Activated effector memory CD4-positive, alpha-beta T cell treated with anti-CD3 and anti-CD28 coated beads, Interleukin-2, amount 50 U/mL, for 16 hours (primary cell): Measurements from ENCODE around the gene URM1.
A peak's percentile ranks its signal among the peaks of the same experiment; 100 is the strongest.

Source experiments
- DNase-seq: peaks from one replicate; pipeline ENCODE4 v3.0.0-alpha.2; 2020

The URM1 gene

GRCh38 chr9:128349772-128350171, 21.4 kb upstream of the URM1 start:
- no peak for DNase-seq

- DNase-seq: no peak
Observed at GRCh38 chr9:128355451-128355850, 15.7 kb upstream of the URM1 start.

GRCh38 chr9:128358090-128358489, 13.1 kb upstream of the URM1 start:
- no peak for DNase-seq

- DNase-seq: no peak
Observed at GRCh38 chr9:128358861-128359260, 12.3 kb upstream of the URM1 start.

GRCh38 chr9:128360826-128361225, 10.3 kb upstream of the URM1 start:
- no peak for DNase-seq

GRCh38 chr9:128361296-128361985, 9.7 kb upstream of the URM1 start:
- no peak for DNase-seq

GRCh38 chr9:128361986-128362646, 9.1 kb upstream of the URM1 start:
- peak; percentile 85 for DNase-seq

GRCh38 chr9:128362774-128363173, 8.4 kb upstream of the URM1 start:
- no peak for DNase-seq

- DNase-seq: no peak
Observed at GRCh38 chr9:128365525-128365924, 5.6 kb upstream of the URM1 start.

GRCh38 chr9:128369024-128369706, 2.0 kb upstream of the URM1 start:
- DNase-seq: no peak

- no peak for DNase-seq
Observed at GRCh38 chr9:128370367-128370751, 815 bp upstream of the URM1 start.

- no peak for DNase-seq
Observed at GRCh38 chr9:128371630-128372117, 500 bp downstream of the URM1 start.

GRCh38 chr9:128372188-128372641, 1.0 kb downstream of the URM1 start:
- no peak for DNase-seq

- no peak for DNase-seq
Observed at GRCh38 chr9:128372784-128373183, 1.6 kb downstream of the URM1 start.

- DNase-seq: no peak
Observed at GRCh38 chr9:128374221-128374675, 3.1 kb downstream of the URM1 start.

GRCh38 chr9:128375865-128376264, 4.7 kb downstream of the URM1 start:
- no peak for DNase-seq

- no peak for DNase-seq
Observed at GRCh38 chr9:128382261-128382660, 11.1 kb downstream of the URM1 start.

GRCh38 chr9:128383007-128383753, 12.0 kb downstream of the URM1 start:
- no peak for DNase-seq

- no peak for DNase-seq
Observed at GRCh38 chr9:128383791-128384190, 12.6 kb downstream of the URM1 start.

GRCh38 chr9:128384801-128385495, 13.8 kb downstream of the URM1 start:
- no peak for DNase-seq

- no peak for DNase-seq
Observed at GRCh38 chr9:128385496-128386460, 14.6 kb downstream of the URM1 start.
